Upper lobe of left lung (tissue), 6 donors: ENCODE results near the gene CALHM5. TPM values are rescaled to one million over a fixed set of nuclear protein-coding genes. Genes with fewer than 3 reads are reported as not detected.
A peak's percentile ranks its signal among the peaks of the same experiment; 100 is the strongest.

Source experiments
- ATAC-seq, 2 donors: fragments of 200-7000 bp; cut with Tn5 transposase; one replicate each; pipeline ENCODE4 v1.9.1; 2022; ENCODE audit warnings: mild to moderate bottlenecking in 2 of 2, moderate library complexity in 2 of 2; ENCODE audit not compliant: low FRiP score in 2 of 2
- DNase-seq, 2 donors: peaks; one replicate each; pipeline ENCODE4 v3.0.0-alpha.2; 2019 to 2020
- H3K27ac ChIP-seq, 4 donors: fragments of 200-600 bp; sonication (generic); one replicate each; pipeline ENCODE4 v1.5.1; 2016 to 2019
- H3K27me3 ChIP-seq, 4 donors: fragments of 200-600 bp; sonication (generic); one replicate each; pipeline ENCODE4 v1.5.1; 2017 to 2019
- H3K36me3 ChIP-seq, 4 donors: fragments of 200-600 bp; sonication (generic); one replicate each; pipeline ENCODE4 v1.5.1; 2016 to 2019
- H3K4me1 ChIP-seq, 4 donors: fragments of 200-600 bp; sonication (generic); one replicate each; pipeline ENCODE4 v1.5.1; 2018 to 2019
- H3K4me3 ChIP-seq, 4 donors: fragments of 200-600 bp; sonication (generic); one replicate each; pipeline ENCODE4 v1.5.1; 2017 to 2019; ENCODE audit warnings: mild to moderate bottlenecking in 2 of 4, moderate library complexity in 1 of 4
- H3K9me3 ChIP-seq, 4 donors: fragments of 200-600 bp; sonication (generic); one replicate each; pipeline ENCODE4 v1.5.1; 2018 to 2019
- CTCF ChIP-seq, 6 experiments: fragments of 450-650 bp in 4 of 6; fragments of 200-600 bp in 2 of 6; sonication (generic) in 2 of 6; IDR thresholded peaks; one replicate each; pipeline ENCODE4 v1.5.1; 2016 to 2019; ENCODE audit warnings: antibody characterized with exemption in 6 of 6
- EP300 ChIP-seq, 4 donors: sonication (generic); formaldehyde crosslinking; IDR thresholded peaks; one replicate each; pipeline ENCODE4 v1.5.1; 2017; ENCODE audit warnings: antibody characterized with exemption in 4 of 4, control low read depth in 2 of 4
- POLR2A ChIP-seq, 4 donors: fragments of 450-650 bp; IDR thresholded peaks; one replicate each; pipeline ENCODE4 v1.5.1; 2016 to 2017; ENCODE audit warnings: antibody characterized with exemption in 4 of 4, mild to moderate bottlenecking in 2 of 4
- POLR2AphosphoS5 ChIP-seq, 2 donors: sonication (generic); formaldehyde crosslinking; IDR thresholded peaks; one replicate each; pipeline ENCODE4 v1.5.1; 2017; ENCODE audit warnings: antibody characterized with exemption in 2 of 2
- WGBS, 2 donors: methylation state at CpG; one replicate each; pipeline ENCODE4 v1.1.5; 2017 to 2018; 5-methylcytosine and 5-hydroxymethylcytosine counted together
- total RNA-seq, 6 donors: library from RNA; depleted of rRNA in 4 of 6; stranded (reverse); fragments of >200 nt in 4 of 6; gene quantifications; one replicate each; pipeline versions ENCODE4 v1.1.0 to v1.2.1, GENCODE V29; 2016 to 2021
- donor health status: DM: no; HTN: no; CAD: no; lungs with moderate emphysema.
- donor health status: DM: no; HTN: yes; CAD: no; lungs with severe emphysema.

Gene CALHM5
- total RNA-seq, 6 donors from 2014 or later: 0.76 to 2.9 (median 1.2) TPM

- TF ChIP-seq EP300 (IDR thresholded peaks at IDR 0.05) (no peak), POLR2A (IDR thresholded peaks at IDR 0.05) (no peak)
- ATAC-seq: no peak
- WGBS, 2 donors: 72 to 74% methylated on average over 9 of the region's 9 CpGs
- Histone ChIP-seq H3K4me3 (no peak overlapping the region), H3K4me1 (peaks cover 0 to 10% (median 0%) of the 10 kb centered on the region in 4 donors), H3K27ac (no peak overlapping the region), H3K36me3 (no peaks in the 10 kb centered on the region), H3K27me3 (no peaks in the 10 kb centered on the region), H3K9me3 (no peaks in the 10 kb centered on the region)
- no peak for DNase-seq
These were observed 22.0 kb downstream of the CALHM5 start for GRCh38 chr6:116533233-116533957.

- no peak overlapping the region for H3K4me3 ChIP-seq
- H3K9me3 ChIP-seq: no peaks in the 10 kb centered on the region
- no peaks in the 10 kb centered on the region for H3K27me3 ChIP-seq
- H3K27ac ChIP-seq: no peak overlapping the region
- no peaks in the 10 kb centered on the region for H3K36me3 ChIP-seq
- ATAC-seq (no peak), DNase-seq (no peak)
- H3K4me1 ChIP-seq: no peaks in the 10 kb centered on the region
- TF ChIP-seq POLR2AphosphoS5 (IDR thresholded peaks at IDR 0.05) (no peak), POLR2A (IDR thresholded peaks at IDR 0.05) (no peak)
These were observed 23.7 kb downstream of the CALHM5 start for GRCh38 chr6:116535109-116535508.

DNA sequence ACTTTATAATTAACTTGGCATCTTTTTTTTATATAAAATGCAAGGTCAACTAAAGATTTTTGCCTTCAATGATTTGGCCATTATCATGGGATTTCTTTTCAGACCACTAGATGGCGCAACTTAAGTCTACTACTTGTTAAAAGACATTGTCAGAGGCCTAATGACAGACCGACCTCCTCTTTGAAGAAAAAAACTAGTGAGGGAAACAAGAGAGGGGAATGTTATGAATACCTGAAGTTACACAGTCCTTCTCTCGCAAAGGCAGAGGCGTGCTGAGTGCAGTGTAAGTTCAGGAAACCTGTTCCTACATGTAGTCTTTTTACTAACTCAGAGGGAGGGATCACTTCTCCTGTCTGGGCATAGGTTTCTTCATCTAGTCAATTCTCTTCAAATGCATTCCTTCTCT lies 24.8 kb downstream of the CALHM5 start:
- Histone ChIP-seq H3K27me3 (no peaks in the 10 kb centered on the region), H3K27ac (no peak overlapping the region), H3K9me3 (no peaks in the 10 kb centered on the region), H3K4me3 (no peak overlapping the region), H3K4me1 (no peaks in the 10 kb centered on the region), H3K36me3 (no peaks in the 10 kb centered on the region)
- 8 to 9% methylated on average over 4 of the region's 4 CpGs for WGBS, 2 donors
- DNase-seq (no peak), ATAC-seq (peak in 1 of 2 donors; percentile 80)
- TF ChIP-seq POLR2A (IDR thresholded peaks at IDR 0.05): no peak
- TF ChIP-seq CTCF (IDR thresholded peaks at IDR 0.05): peak; percentile 50 to 74 (median 62)
- no peak for TF ChIP-seq POLR2AphosphoS5 (IDR thresholded peaks at IDR 0.05)
- no peak for TF ChIP-seq EP300 (IDR thresholded peaks at IDR 0.05)

- Histone ChIP-seq H3K36me3 (no peaks in the 10 kb centered on the region), H3K27ac (no peak overlapping the region), H3K27me3 (no peaks in the 10 kb centered on the region), H3K9me3 (no peaks in the 10 kb centered on the region), H3K4me3 (no peak overlapping the region), H3K4me1 (no peaks in the 10 kb centered on the region)
- DNase-seq (no peak), ATAC-seq (no peak)
- TF ChIP-seq POLR2AphosphoS5 (IDR thresholded peaks at IDR 0.05): no peak
These were observed 31.0 kb downstream of the CALHM5 start for GRCh38 chr6:116542426-116542825.

DNA sequence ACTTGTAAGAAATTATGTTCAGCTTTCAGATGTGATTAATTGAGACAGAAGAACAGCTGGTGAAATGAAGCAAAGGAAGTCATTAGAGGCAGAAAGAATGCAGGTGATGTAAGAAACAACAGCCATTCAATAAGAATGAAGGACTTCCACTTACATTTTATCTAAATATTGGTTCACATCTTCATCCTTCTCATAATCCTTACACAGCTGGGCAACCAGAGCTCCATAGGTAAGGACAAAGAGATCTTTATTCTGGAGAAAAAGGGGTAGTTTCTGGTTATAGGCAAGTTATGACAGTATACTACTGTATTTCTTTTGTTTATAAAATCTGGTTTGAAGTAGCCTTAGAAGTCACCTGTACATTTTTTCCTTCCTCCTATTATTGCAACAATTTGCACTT lies 31.7 kb downstream of the CALHM5 start:
- TF ChIP-seq EP300 (IDR thresholded peaks at IDR 0.05): no peak
- TF ChIP-seq POLR2A (IDR thresholded peaks at IDR 0.05): no peak
- TF ChIP-seq POLR2AphosphoS5 (IDR thresholded peaks at IDR 0.05): no peak
- TF ChIP-seq CTCF (IDR thresholded peaks at IDR 0.05): no peak
- Histone ChIP-seq H3K4me3 (no peak overlapping the region), H3K36me3 (no peaks in the 10 kb centered on the region), H3K4me1 (no peaks in the 10 kb centered on the region), H3K9me3 (no peaks in the 10 kb centered on the region), H3K27me3 (no peaks in the 10 kb centered on the region), H3K27ac (no peak overlapping the region)
- ATAC-seq (no peak), DNase-seq (no peak)

DNA sequence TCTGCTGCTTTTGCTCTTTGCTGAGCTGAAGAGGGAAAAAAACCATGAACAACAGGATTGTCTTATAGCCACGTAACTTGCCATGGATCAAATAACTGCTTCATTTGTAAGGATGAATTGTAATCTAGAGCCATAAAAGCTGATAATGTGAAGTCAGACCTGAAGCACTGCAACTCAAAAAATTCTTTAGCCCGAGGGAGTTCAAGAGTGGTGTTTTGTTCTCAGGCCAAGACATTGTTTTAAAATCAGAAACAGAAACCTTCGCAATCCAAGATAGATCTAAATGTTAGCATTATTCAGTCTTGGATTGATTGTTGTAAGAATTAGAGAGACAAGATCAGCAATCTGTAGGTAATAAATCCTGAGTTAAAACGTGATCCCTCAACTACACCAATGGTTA lies 34.2 kb downstream of the CALHM5 start, which contains the start of gene TRAPPC3L:
Gene TRAPPC3L (minus strand): TSS at position 34 of the 400 bp plus-strand sequence. CDS start 170 bp downstream, outside the sequence.
- ATAC-seq (no peak), DNase-seq (no peak)
- Histone ChIP-seq H3K4me1 (no peaks in the 10 kb centered on the region), H3K27me3 (no peaks in the 10 kb centered on the region), H3K9me3 (no peaks in the 10 kb centered on the region), H3K27ac (no peak within 1 kb of the TSS), H3K4me3 (no peak within 1 kb of the TSS), H3K36me3 (no peaks in the 10 kb centered on the region)
- 41 to 54% methylated on average over 4 of the region's 4 CpGs for WGBS, 2 donors
- no peak for TF ChIP-seq CTCF (IDR thresholded peaks at IDR 0.05)
- no peak for TF ChIP-seq POLR2AphosphoS5 (IDR thresholded peaks at IDR 0.05)
- TF ChIP-seq POLR2A (IDR thresholded peaks at IDR 0.05): no peak
- TF ChIP-seq EP300 (IDR thresholded peaks at IDR 0.05): no peak
